GM12891 (cell line): ENCODE data around the gene IRX5.

ENCODE experiments used
- POLR2A ChIP-seq: IDR thresholded peaks from 2 replicates; pipeline ENCODE4 v1.6.1; 2011; ENCODE audit warnings: low read depth, low read length, control low read depth
- POLR2AphosphoS5 ChIP-seq: IDR thresholded peaks from 2 replicates; pipeline ENCODE4 v1.6.1; 2011; ENCODE audit warnings: low read depth, low read length, control low read depth
- SPI1 ChIP-seq: IDR thresholded peaks from 2 replicates; pipeline ENCODE4 v1.6.1; 2011; ENCODE audit warnings: low read depth, low read length, control low read depth

DNA sequence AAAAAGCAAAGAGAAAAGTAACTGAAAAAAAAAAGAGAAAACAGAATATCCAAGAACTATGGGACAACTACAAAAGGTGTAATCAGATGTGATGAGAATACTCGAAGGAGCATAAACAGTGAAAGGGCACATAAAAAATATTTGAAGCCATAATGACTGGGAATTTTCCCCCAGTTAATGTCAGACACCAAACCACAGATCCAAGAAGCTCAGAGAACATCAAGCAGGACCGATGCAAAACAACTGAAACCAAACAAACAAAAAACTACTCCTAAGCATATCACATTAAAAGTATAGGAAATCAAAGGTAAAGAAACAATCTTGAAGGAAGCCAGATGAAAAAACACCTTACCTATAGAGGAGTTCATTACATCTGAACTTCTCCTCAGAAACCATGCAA lies 27.6 kb upstream of the IRX5 start:
- TF ChIP-seq POLR2A (no peak), SPI1 (no peak), POLR2AphosphoS5 (no peak)
